Raji (cell line): Measurements from ENCODE around the gene OSBPL10.

Source experiments
- POLR2A ChIP-seq: IDR thresholded peaks from 2 replicates; pipeline ENCODE4 v1.6.1; 2011; ENCODE audit warnings: low read depth, low read length, control low read depth; ENCODE audit not compliant: insufficient read depth

Gene OSBPL10

DNA sequence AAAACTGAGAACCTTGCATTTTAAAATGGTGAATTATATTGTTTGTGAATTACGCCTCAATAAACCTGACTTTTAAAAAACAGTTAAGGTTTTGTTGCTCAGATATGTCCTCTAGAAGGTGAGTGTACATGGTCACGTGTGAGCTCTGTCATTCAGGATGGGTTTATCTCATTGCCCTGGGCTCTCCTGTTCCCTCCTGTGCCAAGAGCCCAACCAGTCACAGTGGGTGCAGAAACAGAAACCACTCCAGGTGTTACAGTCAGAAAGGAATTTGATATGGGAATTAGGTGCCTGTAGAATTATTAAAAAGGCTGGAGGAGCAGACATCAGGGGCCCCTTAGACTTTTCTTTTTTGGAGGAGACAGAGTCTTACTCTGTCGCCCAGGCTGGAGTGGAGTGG lies 252.0 kb downstream of the OSBPL10 start:
- TF ChIP-seq POLR2A: no peak

DNA sequence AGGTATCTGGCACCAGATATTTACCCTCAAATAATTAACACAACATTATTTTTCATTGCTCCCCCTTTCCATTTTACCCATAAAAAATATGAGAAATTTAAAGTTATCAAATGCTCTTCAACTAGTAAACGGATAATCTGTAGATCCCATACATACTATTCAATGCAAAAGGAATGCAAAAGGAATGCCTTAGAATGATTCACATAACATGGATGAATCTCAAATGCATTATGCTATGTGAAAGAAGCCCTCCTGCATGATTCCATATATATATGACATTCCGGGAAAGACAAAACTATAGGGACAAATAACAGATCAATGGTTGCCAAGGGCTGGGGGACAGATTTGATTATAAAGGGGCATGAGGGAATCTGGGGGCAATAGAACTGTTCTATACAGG lies 252.7 kb downstream of the OSBPL10 start:
- no peak for TF ChIP-seq POLR2A

DNA sequence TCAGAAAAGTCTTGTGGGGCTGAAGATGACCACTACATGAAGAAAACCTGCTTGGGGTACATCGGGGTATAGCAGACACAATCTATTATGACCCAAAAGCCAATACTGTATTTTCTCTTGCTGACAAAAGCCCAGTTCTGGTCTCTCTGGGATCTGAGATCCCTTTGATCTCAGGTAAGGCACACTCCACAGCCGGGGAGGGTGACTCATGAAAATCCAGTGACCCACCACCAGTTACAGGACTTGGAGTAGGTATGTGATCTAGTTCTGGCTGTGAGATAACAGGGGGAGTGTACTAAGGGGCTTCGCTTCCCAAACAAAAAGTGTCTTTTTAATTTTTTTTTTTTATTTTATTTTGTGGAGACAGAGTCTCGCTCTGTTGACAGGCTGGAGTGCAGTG lies 255.1 kb downstream of the OSBPL10 start:
- no peak for TF ChIP-seq POLR2A

DNA sequence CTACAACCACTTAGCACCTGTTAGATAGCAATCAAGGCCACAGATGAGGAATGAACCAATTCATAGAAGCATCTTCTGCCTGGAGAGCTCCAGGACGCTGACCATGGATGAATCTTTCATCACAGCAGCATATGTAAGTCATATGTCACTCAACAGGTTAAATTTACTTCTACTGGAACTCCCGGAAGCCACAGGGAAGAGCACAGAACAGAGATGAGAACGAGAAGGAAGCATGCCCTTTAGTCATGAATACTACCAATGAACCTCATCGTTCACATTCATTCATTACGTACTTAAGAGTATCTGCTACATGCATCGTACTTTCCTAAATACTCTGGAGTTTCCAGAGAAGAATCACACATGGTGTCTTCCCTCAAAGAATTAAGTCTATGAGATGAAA lies 255.5 kb downstream of the OSBPL10 start:
- TF ChIP-seq POLR2A: no peak

DNA sequence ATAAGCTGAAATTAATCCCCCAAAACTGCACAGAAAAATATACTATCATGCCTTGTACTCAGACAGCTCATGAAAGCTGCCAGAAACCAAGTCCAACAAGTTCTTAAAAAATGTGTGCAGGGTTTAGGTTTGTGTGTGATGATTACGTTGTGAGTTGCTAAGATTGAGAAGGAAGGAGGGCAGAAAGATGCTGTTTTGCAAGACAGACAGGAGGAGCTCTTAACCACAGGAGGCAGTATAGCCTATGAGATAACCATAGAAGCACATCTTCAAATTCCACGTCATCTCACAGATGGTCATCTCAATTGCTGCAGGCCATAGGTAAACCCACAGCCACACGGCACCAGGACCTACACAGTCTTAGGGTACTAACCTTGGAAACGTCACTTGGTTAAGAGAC lies 256.4 kb downstream of the OSBPL10 start:
- no peak for TF ChIP-seq POLR2A

DNA sequence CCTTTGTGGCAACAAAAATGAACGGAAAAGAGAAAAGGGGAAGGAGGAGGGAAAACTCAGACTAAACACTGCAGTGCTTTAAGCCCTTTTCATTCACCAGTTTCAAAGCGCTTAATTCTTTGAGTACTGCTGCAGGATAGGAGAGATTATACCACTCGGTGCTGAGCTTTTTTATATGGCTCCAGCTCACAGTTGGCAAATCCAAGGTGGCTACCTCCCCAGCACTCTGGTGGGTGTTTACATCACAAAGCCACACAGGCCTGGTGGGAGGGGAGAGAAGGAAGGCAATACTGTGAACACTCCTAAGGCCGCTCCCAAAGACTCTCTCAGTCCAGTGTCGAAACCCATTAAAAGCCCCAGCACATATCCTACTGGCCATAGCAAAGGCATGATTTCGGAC lies 256.9 kb downstream of the OSBPL10 start:
- no peak for TF ChIP-seq POLR2A

DNA sequence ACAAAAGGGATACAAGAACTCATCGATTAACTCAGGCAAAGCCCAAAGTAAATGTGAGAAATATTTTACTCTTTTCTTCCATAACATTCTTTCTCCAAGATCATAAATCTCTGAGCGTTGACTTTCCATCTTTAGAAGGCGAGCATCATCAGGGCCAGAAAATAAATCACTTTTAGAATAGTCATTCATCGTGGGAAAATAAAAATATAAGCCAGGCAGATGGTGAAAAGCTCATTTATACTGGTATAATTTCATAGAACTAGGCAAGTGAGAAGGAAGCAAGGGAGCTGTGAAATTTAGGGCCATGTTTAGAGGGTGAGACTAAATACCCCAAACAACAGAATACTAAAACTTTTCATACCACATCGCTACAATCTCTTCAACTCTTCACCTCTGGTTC lies 257.4 kb downstream of the OSBPL10 start:
- no peak for TF ChIP-seq POLR2A

DNA sequence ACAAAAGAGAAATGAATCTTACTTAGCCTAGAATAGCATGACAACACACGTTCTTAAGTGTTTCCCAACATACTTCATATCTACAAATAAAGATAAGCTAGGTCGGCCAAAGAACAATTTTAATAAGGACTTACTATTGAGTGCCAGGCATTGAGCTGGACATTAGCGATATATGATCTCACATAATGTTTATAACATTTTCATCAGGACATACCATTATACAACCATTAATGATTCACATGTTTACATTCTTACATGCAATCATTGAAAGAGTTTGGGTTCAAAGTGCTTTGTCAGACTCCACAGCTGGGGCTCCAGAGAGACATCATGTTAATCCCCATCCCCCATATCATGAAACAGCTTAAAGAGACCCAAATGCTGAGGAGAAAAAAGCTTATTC lies 259.4 kb downstream of the OSBPL10 start:
- TF ChIP-seq POLR2A: no peak

DNA sequence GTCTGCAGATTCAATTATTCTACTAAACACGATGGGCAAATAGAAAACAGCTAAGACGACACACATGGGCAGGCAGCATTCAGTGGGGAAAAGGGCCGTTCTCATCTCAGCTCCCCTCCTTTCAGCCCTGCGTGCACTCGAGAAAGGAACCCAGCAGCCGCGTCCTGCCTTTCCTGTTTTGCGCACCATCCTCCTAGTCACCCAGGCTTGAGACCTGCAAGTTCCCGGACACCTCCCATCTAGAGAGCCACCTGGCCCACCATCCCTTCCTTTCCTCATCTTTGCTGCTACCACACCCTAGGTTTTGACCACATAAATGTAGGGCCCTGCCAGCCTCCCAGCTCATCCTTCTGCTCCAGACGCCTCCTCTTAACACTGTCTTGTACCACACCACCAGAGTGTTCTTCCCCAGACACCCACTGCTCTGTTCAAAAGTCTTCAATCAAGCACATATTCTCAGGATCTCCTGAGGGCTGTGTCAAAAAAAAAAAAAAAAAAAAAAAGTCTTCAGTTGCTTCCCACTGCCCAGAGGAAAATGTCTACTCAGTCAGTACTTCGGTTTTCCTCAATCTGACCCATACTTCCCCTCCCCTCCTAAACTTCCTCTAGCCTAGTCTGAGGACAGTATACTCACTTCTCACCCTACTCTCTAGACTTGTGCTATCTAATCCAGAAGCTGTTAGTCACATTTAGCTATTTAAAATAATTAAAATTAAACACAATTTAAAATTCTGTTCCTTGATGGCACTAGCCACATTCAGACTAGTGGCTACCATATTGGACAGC lies 266.4 kb downstream of the OSBPL10 start:
- no peak for TF ChIP-seq POLR2A

DNA sequence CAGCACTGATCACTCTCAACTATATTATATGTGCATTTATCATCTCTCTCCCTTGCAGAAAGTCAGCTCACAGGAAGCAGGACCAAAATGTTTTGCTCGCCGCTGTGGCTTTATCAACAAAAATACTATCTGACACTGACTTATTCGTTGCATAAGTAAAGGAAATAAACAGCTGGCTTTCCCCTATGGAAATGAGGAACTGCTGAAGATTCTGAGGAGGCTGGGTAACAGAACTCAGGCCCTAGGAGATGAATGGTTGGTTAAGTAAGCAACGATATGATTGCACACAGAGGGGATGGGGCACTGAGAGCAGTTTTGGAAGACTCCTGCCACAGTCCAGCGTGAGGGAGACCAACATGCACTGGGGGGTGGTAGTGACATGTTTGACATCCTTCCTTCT lies 267.2 kb downstream of the OSBPL10 start:
- no peak for TF ChIP-seq POLR2A

DNA sequence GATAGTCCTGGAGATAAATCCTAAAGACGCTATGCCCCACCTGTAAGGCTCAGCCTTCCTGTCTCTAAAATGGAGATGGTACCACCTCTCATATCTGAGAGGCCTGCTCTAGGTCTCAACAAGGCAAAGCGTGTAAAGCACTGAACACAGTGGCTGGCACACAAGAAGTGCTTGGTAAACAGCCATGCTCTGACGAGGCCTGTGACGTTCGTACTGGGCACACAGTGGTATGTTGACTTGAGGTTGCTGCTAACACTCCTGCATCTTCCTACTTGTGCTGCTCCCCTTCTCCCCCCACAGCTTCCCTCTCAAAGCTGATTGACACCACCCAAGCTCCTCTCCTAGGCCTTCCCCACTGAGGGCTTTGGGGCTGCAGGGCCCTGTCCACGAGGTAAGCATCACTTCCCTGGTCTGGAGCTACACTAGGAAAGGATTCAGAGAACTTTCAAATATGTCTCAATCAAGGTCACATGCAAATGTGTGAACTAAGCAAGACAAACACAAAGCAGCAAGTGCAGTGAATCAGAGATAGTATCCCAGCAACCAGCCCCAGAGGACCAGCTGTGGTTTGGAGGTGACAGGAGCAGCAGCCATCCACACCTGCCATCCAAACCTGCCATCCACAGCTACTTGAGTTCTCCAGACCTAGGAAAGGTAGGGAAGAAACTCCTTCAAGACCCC lies 270.8 kb downstream of the OSBPL10 start:
- TF ChIP-seq POLR2A: no peak

DNA sequence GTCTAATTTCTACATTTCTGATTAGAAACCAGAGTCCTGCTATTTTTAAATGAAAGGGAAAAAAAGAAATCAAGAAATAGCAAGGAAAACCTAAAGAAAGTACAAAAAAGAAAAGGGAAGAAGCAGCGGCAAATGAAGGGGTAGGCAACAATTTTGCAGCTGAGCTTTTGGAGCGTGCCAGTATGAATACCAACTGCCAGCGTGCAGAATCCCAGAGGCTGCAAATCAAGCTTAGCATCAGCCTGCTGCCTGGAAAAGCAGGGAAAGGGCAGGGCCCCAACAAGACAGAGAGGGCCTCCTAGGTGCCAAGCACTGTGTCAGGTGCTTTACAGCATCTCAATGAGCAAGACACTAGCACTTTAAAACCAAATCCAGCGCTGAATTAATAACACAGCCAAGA lies 271.5 kb downstream of the OSBPL10 start:
- no peak for TF ChIP-seq POLR2A

DNA sequence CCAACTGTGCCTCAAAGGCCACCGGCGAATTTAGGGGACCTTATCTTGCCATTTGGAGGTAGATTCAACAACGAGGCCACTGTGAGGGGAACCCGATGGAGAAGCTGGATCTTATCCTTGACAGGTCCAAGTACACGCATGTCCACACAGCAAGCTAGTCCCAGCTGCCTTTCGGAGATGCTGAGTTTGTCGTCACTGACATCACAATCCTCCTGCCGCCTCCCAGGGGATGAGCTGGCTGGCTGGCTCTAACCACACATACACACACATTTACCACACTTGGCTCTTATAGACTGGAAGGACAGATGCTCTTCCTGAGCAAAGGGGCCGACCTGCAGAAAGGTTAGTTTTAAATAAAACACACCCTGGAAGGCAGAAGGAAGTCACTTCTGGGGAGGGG lies 272.1 kb downstream of the OSBPL10 start:
- no peak for TF ChIP-seq POLR2A

DNA sequence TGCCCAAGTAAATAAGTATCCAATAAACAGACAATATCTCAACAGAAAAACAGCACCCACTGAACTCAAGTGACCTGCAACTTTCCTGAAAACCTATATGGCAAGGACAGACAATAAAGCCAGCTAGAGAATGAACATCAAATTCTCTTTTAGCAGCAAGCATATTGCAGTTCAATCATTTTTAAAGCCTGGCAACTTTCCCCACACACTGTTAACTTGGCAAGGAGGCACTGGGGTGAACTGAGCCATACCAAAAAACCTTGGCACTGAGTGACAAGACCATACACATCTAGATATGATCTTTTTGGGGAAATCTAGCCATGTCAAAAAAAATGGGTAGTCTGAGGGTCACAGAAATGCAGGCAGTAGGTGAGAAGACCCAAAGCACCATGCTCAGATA lies 273.8 kb downstream of the OSBPL10 start:
- no peak for TF ChIP-seq POLR2A

DNA sequence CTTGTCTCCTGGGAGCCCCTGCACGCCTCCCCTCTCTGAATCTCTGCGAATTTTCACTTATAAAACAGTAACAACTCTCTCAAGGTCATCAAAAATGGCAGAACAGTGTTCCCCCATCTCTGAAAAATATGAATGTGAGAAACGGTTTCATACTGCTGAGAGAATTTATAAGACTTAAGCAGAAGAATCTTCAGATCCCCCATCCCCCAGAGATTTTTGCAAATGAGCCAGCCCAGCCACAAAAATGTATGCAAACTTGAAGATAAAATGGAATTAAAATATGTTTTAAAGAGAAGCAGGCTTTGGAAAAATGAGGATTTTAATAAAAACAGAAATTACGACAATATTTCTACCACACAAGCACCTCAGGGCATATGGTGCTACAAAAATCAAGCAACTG lies 275.3 kb downstream of the OSBPL10 start:
- no peak for TF ChIP-seq POLR2A

DNA sequence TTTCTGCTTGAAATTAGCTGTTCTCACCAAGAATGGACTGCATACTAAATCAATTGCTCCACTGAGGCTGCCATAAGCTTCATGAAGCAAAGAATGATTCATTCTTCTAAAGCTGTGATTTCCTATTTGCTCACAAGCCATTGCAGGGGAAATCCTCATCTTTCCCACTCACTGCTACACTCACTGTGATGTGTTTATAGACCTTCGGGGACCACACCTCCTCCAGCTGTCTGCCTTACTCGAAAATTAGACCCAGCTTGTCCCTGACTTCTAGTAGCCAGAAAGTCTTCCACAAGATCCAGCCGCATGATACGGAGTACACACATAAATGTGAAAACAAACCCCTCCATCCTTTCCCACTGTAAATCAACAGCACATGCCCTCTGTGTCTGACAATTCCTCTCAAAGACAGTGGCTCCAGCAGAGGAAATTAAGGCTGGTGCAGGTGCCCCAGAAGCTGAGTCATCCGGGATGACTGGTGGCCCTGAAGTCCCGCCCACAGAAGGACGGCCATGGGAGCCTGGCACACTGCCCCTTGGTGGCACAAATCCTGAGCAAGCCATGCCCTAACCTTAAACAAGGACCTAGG lies 276.4 kb downstream of the OSBPL10 start:
- no peak for TF ChIP-seq POLR2A
